B cell (primary cell): Measurements from ENCODE around the gene NDUFAF7. TPM values are rescaled to one million over a fixed set of nuclear protein-coding genes. Genes with fewer than 3 reads are reported as not detected.

Source experiments
- ATAC-seq: fragments of 200-7000 bp; cut with Tn5 transposase; one replicate; pipeline ENCODE4 v1.10.0; 2021; ENCODE audit warnings: low read depth, mild to moderate bottlenecking, moderate number of reproducible peaks, moderate library complexity
- CTCF ChIA-PET: fragments of 350-600 bp; sonication (Branson Sonifier 250); formaldehyde crosslinking; loops from one replicate; lab custom pipeline; 2021; ENCODE audit warnings: antibody characterized with exemption, inconsistent platforms; lab: Charles Lee
- POLR2A ChIA-PET: fragments of 350-600 bp; sonication (Branson Sonifier 250); formaldehyde crosslinking; loops from one replicate; lab custom pipeline; 2021; ENCODE audit warnings: antibody characterized with exemption; lab: Charles Lee
- DNase-seq: peaks from one replicate; pipeline ENCODE4 v3.0.0; 2013
- H2AFZ ChIP-seq: 2 replicates; pipeline ENCODE4 v1.6.1; 2012; ENCODE audit warnings: mild to moderate bottlenecking, low read depth, low read length; ENCODE audit not compliant: insufficient read depth, poor library complexity, severe bottlenecking
- H3K27ac ChIP-seq, 2 donors: 1 replicate in 1 of 2; 2 replicates in 1 of 2; pipeline ENCODE4 v1.5.1; 2012 to 2013; ENCODE audit warnings: low read length in 2 of 2, mild to moderate bottlenecking in 2 of 2, moderate library complexity in 1 of 2
- H3K27me3 ChIP-seq, 4 experiments: fragments of 200-600 bp in 1 of 4; sonication (generic) in 1 of 4; replicated peaks in 1 of 4; 1 replicate in 2 of 4; 2 replicates in 2 of 4; pipeline versions ENCODE4 v1.6.1 to v1.7.0; 2013 to 2016; ENCODE audit warnings: low read length in 3 of 4, mild to moderate bottlenecking in 2 of 4, mixed read lengths in 1 of 4, moderate library complexity in 1 of 4; ENCODE audit not compliant: insufficient read depth in 4 of 4, control insufficient read depth in 3 of 4; ENCODE audit errors: control extremely low read depth in 1 of 4
- H3K36me3 ChIP-seq, 2 experiments: replicated peaks in 1 of 2; 1 replicate in 1 of 2; 2 replicates in 1 of 2; pipeline versions ENCODE4 v1.6.1 to v1.7.1; 2013; ENCODE audit warnings: low read length in 1 of 2; ENCODE audit not compliant: insufficient read depth in 2 of 2, control insufficient read depth in 1 of 2; ENCODE audit errors: control extremely low read depth in 1 of 2, extremely low read depth in 1 of 2
- H3K4me1 ChIP-seq, 2 donors: fragments of 200-600 bp in 1 of 2; sonication (generic) in 1 of 2; 1 replicate in 1 of 2; 2 replicates in 1 of 2; pipeline versions ENCODE4 v1.5.1 to v1.6.1; 2013 to 2017; ENCODE audit warnings: low read length in 2 of 2; ENCODE audit not compliant: control insufficient read depth in 2 of 2, insufficient read depth in 2 of 2
- H3K4me2 ChIP-seq: replicated peaks from 2 replicates; pipeline ENCODE3; 2012; ENCODE audit warnings: mild to moderate bottlenecking, low read depth, low read length; ENCODE audit not compliant: poor library complexity, severe bottlenecking
- H3K4me3 ChIP-seq, 5 experiments: fragments of 200-600 bp in 1 of 5; sonication (generic) in 1 of 5; 1 replicate in 3 of 5; 2 replicates in 2 of 5; pipeline versions ENCODE4 v1.5.1 to v1.7.0; 2011 to 2016; ENCODE audit warnings: low read length in 4 of 5, mild to moderate bottlenecking in 4 of 5, low read depth in 2 of 5, control low read depth in 1 of 5, moderate library complexity in 1 of 5; ENCODE audit not compliant: insufficient read depth in 1 of 5; ENCODE audit errors: control extremely low read depth in 1 of 5, extremely low read depth in 1 of 5
- H3K79me2 ChIP-seq: fragments of 200-600 bp; sonication (generic); one replicate; pipeline ENCODE4 v1.6.0; 2016; ENCODE audit warnings: low read length; ENCODE audit not compliant: control insufficient read depth, insufficient read depth
- H3K9ac ChIP-seq: fragments of 200-600 bp; sonication (generic); 2 replicates; pipeline ENCODE4 v1.6.1; 2017; ENCODE audit warnings: mild to moderate bottlenecking, low read length, moderate library complexity
- H3K9me3 ChIP-seq, 3 donors: one replicate each; pipeline versions ENCODE4 v1.6.1 to v1.7.1; 2013; ENCODE audit warnings: low read length in 2 of 3; ENCODE audit not compliant: control insufficient read depth in 2 of 3, insufficient read depth in 1 of 3; ENCODE audit errors: control extremely low read depth in 1 of 3
- H4K20me1 ChIP-seq: 2 replicates; pipeline ENCODE4 v1.6.0; 2012; ENCODE audit warnings: mild to moderate bottlenecking, low read length; ENCODE audit not compliant: insufficient read depth, control insufficient read depth, poor library complexity, severe bottlenecking
- H3K27ac Mint-ChIP-seq: one replicate; pipeline ENCODE4 v1.8.0; 2021; ENCODE audit warnings: mixed read lengths
- H3K27me3 Mint-ChIP-seq: one replicate; pipeline ENCODE4 v1.8.0; 2021; ENCODE audit warnings: mixed read lengths
- H3K4me1 Mint-ChIP-seq: one replicate; pipeline ENCODE4 v1.8.0; 2021; ENCODE audit warnings: mixed read lengths
- H3K4me3 Mint-ChIP-seq: one replicate; pipeline ENCODE4 v1.8.0; 2021; ENCODE audit warnings: mixed read lengths
- H3K9me3 Mint-ChIP-seq: one replicate; pipeline ENCODE4 v1.8.0; 2022; ENCODE audit warnings: mixed read lengths; ENCODE audit not compliant: insufficient read depth
- CTCF ChIP-seq: fragments of 200-600 bp; IDR thresholded peaks from one replicate; pipeline ENCODE4 v1.8.0; 2022; ENCODE audit warnings: antibody characterized with exemption, mild to moderate bottlenecking
- EZH2 ChIP-seq: IDR thresholded peaks from 2 replicates; pipeline ENCODE4 v1.6.1; 2012; ENCODE audit warnings: borderline replicate concordance, low read depth, mild to moderate bottlenecking, moderate library complexity, low read length; ENCODE audit not compliant: insufficient read depth, poor library complexity, severe bottlenecking
- WGBS: methylation state at CpG from one replicate; pipeline ENCODE4 v1.1.5; 2013; ENCODE audit warnings: missing lambda C conversion rate; ENCODE audit not compliant: insufficient coverage; 5-methylcytosine and 5-hydroxymethylcytosine counted together
- intact Hi-C: fragments of 100-400 bp; cut with micrococcal nuclease; formaldehyde crosslinking; loops from one replicate; pipeline ENCODE4 v1.10.0; 2022
- polyA plus RNA-seq: library from polyadenylated mRNA; depleted of rRNA; stranded (reverse); fragments of >200 nt; gene quantifications from 2 replicates; pipeline ENCODE4 v1.2.3, GENCODE V29; 2012
- total RNA-seq, 2 donors: library from RNA; stranded (reverse); fragments of 120-200 nt in 1 of 2; gene quantifications; 1 replicate in 1 of 2; 2 replicates in 1 of 2; pipeline versions ENCODE4 v1.2.3 to v1.2.4, GENCODE V29; 2013 to 2022

Gene NDUFAF7
- total and polyA plus RNA-seq, 2 donors (not counting 1 experiment from before 2014, with no cell fraction given), result 12.2 to 35.4 TPM

GRCh38 chr2:37191253-37191652, 40.2 kb upstream of the NDUFAF7 start:
- Histone ChIP-seq H3K4me3 (no peak overlapping the region), H3K4me1 (peaks cover 0 to 7% of the 10 kb centered on the region in 2 donors), H3K4me2 (no peak overlapping the region), H3K27me3 (no peaks in the 10 kb centered on the region), H3K9ac (no peak overlapping the region), H3K79me2 (no peaks in the 10 kb centered on the region), H3K27ac (no peak overlapping the region), H3K36me3 (no peaks in the 10 kb centered on the region), H2AFZ (no peak overlapping the region), H3K9me3 (peaks cover 0 to 5% (median 0%) of the 10 kb centered on the region in 3 donors), H4K20me1 (no peaks in the 10 kb centered on the region)
- ChIA-PET CTCF (no interaction called here), POLR2A (interaction anchor here (0.7 kb wide), 1 partner anchor 28 kb away, joined by 9 read pairs; no protein-coding TSS in a partner anchor)
- DNase-seq (no peak), ATAC-seq (no peak)
- Mint-ChIP-seq H3K4me3 (no peak overlapping the region), H3K9me3 (no peaks in the 10 kb centered on the region), H3K27me3 (peaks cover 4% of the 10 kb centered on the region), H3K27ac (no peak overlapping the region), H3K4me1 (peaks cover 2% of the 10 kb centered on the region)
- WGBS, result 84% methylated on average over 3 of the region's 4 CpGs
- intact Hi-C loops, result no loop called here
- TF ChIP-seq CTCF, result no peak
- TF ChIP-seq EZH2, result no peak

- H3K27ac Mint-ChIP-seq, result no peak overlapping the region
- H3K4me1 ChIP-seq, result peaks cover 0 to 7% of the 10 kb centered on the region in 2 donors
- no peak overlapping the region for H2AFZ ChIP-seq
- no peak for DNase-seq
- ChIA-PET POLR2A (interaction anchor here (0.7 kb wide), 1 partner anchor 27 kb away, joined by 9 read pairs; no protein-coding TSS in a partner anchor), CTCF (no interaction called here)
- H3K79me2 ChIP-seq, result peaks cover 2% of the 10 kb centered on the region
- H3K4me2 ChIP-seq, result no peak overlapping the region
- peaks cover 3% of the 10 kb centered on the region for H3K27me3 Mint-ChIP-seq
- H3K4me3 Mint-ChIP-seq, result no peak overlapping the region
- ATAC-seq, result no peak
- H3K36me3 ChIP-seq, result no peaks in the 10 kb centered on the region
- no peak overlapping the region for H3K9ac ChIP-seq
- H3K9me3 Mint-ChIP-seq, result no peaks in the 10 kb centered on the region
- TF ChIP-seq EZH2 (no peak), CTCF (no peak)
- intact Hi-C loops, result no loop called here
- peaks cover 0 to 5% (median 0%) of the 10 kb centered on the region in 3 donors for H3K9me3 ChIP-seq
- H3K27me3 ChIP-seq, result no peaks in the 10 kb centered on the region
- no peak overlapping the region for H3K27ac ChIP-seq
- no peak overlapping the region for H3K4me3 ChIP-seq
- WGBS, result 90% methylated on average over 6 of the region's 6 CpGs
- peaks cover 6% of the 10 kb centered on the region for H3K4me1 Mint-ChIP-seq
- no peaks in the 10 kb centered on the region for H4K20me1 ChIP-seq
Measured at GRCh38 chr2:37191747-37192146, 39.7 kb upstream of the NDUFAF7 start.
